RWPE2 (cell line): Measurements from ENCODE around the gene RBM39.

Experiments used
- ATAC-seq: fragments of 200-7000 bp; cut with Tn5 transposase; 3 replicates; pipeline ENCODE4 v1.9.1; 2021; ENCODE audit warnings: low read depth
- DNase-seq: peaks from one replicate; pipeline ENCODE4 v3.0.0-alpha.2; 2020; ENCODE audit warnings: low spot score
- H3K27ac ChIP-seq: fragments of 450-650 bp; 2 replicates; pipeline ENCODE4 v1.5.1; 2017; ENCODE audit warnings: mild to moderate bottlenecking; ENCODE audit not compliant: poor library complexity, severe bottlenecking
- H3K27me3 ChIP-seq: fragments of 250-450 bp; sonication (Bioruptor Pico); 2 replicates; pipeline ENCODE4 v1.5.1; 2021; ENCODE audit warnings: mild to moderate bottlenecking, moderate library complexity; ENCODE audit not compliant: insufficient read depth, poor library complexity, severe bottlenecking
- H3K36me3 ChIP-seq: fragments of 250-450 bp; sonication (Bioruptor Pico); 2 replicates; pipeline ENCODE4 v1.5.1; 2020; ENCODE audit warnings: low read depth, mild to moderate bottlenecking, moderate library complexity
- H3K4me1 ChIP-seq: fragments of 250-450 bp; sonication (Bioruptor Pico); 2 replicates; pipeline ENCODE4 v1.5.1; 2021; ENCODE audit warnings: mild to moderate bottlenecking, moderate library complexity; ENCODE audit not compliant: insufficient read depth, poor library complexity, severe bottlenecking
- H3K4me3 ChIP-seq: fragments of 250-450 bp; sonication (Bioruptor Pico); 2 replicates; pipeline ENCODE4 v1.5.1; 2021; ENCODE audit warnings: mild to moderate bottlenecking, moderate library complexity; ENCODE audit not compliant: severe bottlenecking
- H3K9me3 ChIP-seq: fragments of 250-450 bp; sonication (Bioruptor Pico); 2 replicates; pipeline ENCODE4 v1.5.1; 2021; ENCODE audit warnings: mild to moderate bottlenecking, moderate library complexity; ENCODE audit not compliant: severe bottlenecking
- TF ChIP-seq, protein P1 (sequence below): fragments of 450-650 bp; IDR thresholded peaks from one replicate; pipeline ENCODE4 v1.5.1; 2017; ENCODE audit warnings: mild to moderate bottlenecking, moderate library complexity; ENCODE audit not compliant: poor library complexity, severe bottlenecking

The RBM39 gene

DNA sequence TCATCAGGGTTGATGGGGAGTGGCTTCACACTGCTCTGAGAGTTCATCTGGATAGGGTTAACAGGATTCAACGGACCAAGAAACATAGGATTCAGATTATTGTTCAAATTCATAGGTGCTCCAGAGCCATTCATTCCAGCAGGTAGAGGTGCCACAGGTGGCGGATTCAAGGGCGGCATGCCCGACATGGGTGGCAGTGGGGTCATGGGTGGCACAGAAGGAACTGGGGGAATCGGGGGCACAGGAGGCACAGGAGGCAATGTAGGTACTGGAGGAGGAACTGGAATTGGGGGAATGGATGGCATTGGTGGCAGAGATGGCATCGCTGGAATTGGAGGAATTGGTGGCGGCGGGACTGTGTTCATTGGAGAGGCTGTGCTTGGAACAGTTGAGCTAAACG lies 87.6 kb downstream of the RBM39 start:
- peaks cover 94% of the 10 kb centered on the region for H3K36me3 ChIP-seq
- TF ChIP-seq, protein P1, sequence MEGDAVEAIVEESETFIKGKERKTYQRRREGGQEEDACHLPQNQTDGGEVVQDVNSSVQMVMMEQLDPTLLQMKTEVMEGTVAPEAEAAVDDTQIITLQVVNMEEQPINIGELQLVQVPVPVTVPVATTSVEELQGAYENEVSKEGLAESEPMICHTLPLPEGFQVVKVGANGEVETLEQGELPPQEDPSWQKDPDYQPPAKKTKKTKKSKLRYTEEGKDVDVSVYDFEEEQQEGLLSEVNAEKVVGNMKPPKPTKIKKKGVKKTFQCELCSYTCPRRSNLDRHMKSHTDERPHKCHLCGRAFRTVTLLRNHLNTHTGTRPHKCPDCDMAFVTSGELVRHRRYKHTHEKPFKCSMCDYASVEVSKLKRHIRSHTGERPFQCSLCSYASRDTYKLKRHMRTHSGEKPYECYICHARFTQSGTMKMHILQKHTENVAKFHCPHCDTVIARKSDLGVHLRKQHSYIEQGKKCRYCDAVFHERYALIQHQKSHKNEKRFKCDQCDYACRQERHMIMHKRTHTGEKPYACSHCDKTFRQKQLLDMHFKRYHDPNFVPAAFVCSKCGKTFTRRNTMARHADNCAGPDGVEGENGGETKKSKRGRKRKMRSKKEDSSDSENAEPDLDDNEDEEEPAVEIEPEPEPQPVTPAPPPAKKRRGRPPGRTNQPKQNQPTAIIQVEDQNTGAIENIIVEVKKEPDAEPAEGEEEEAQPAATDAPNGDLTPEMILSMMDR: no peak
- no peak for ATAC-seq

DNA sequence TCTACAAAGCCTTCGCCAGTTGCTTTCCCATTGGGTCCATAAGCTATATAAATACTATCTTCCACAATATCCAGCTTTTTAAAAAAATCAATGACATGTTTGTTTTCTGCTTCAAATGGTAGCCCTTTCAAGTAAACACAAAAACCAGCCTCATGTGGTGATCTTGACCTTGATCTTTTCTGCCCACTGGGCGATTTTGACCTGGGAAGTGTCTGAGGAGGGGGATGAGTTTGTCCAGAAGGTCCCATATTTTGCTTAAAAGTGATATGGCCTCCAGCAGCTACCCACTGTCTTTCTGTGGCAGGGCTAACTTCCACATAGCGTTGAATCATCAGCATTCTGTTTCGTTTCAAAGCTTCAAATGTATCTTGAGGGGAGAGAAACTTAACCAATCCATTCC lies 88.2 kb downstream of the RBM39 start:
- no peaks in the 10 kb centered on the region for H3K9me3 ChIP-seq
- DNase-seq (no peak), ATAC-seq (no peak)
- TF ChIP-seq, protein P1: no peak
- no peaks in the 10 kb centered on the region for H3K27me3 ChIP-seq
- no peak overlapping the region for H3K4me3 ChIP-seq
- H3K36me3 ChIP-seq: peaks cover 100% of the 10 kb centered on the region
- H3K4me1 ChIP-seq: no peaks in the 10 kb centered on the region
- no peak overlapping the region for H3K27ac ChIP-seq

More for the DNA sequence above, 87.6 kb downstream of the RBM39 start:
- no peak for DNase-seq
- Histone ChIP-seq H3K9me3 (no peaks in the 10 kb centered on the region), H3K4me3 (no peak overlapping the region), H3K27ac (no peak overlapping the region), H3K27me3 (no peaks in the 10 kb centered on the region), H3K4me1 (peaks cover 4% of the 10 kb centered on the region)
